Measurements from ENCODE around the gene CD69. TPM values are rescaled to one million over a fixed set of nuclear protein-coding genes. Genes with fewer than 3 reads are reported as not detected.

CD69 gene
- not detected for polyA plus RNA-seq (2012; ENCODE audit: insufficient read depth, insufficient read length, low read depth)

- Histone ChIP-seq H3K4me3 (ENCODE audit: low read depth, low read length) (no peak within 1 kb of the TSS), H3K27me3 (peaks cover 41% of the 10 kb centered on the region), H3K4me1 (no peaks in the 10 kb centered on the region), H3K9me3 (no peaks in the 10 kb centered on the region), H3K36me3 (no peaks in the 10 kb centered on the region)
- no peak for TF ChIP-seq CTCF (IDR thresholded peaks at IDR 0.05; ENCODE audit: low read depth, low read length)
- no peak for DNase-seq
Observed at GRCh38 chr12:9760699-9761418, at the start of gene CD69. Gene CD69 (minus strand): TSS chr12:9760901. CDS start chr12:9760820, 81 bp downstream.

- no peaks in the 10 kb centered on the region for H3K36me3 ChIP-seq
- no peak overlapping the region for H3K4me3 ChIP-seq (ENCODE audit: low read depth, low read length)
- no peaks in the 10 kb centered on the region for H3K4me1 ChIP-seq
- H3K9me3 ChIP-seq = no peaks in the 10 kb centered on the region; the same call in 1 of the 2 replicates
- no peak for TF ChIP-seq CTCF (IDR thresholded peaks at IDR 0.05; ENCODE audit: low read depth, low read length)
- DNase-seq = no peak
- H3K27me3 ChIP-seq = peaks cover 20% of the 10 kb centered on the region
Observed at GRCh38 chr12:9809866-9810265, 49.2 kb upstream of the CD69 start.

GRCh38 chr12:9809338-9809737 lies 48.6 kb upstream of the CD69 start:
- DNase-seq = no peak
- Histone ChIP-seq H3K36me3 (no peaks in the 10 kb centered on the region), H3K4me1 (no peaks in the 10 kb centered on the region), H3K4me3 (ENCODE audit: low read depth, low read length) (no peak overlapping the region), H3K27me3 (peaks cover 20% of the 10 kb centered on the region), H3K9me3 (no peaks in the 10 kb centered on the region; the same call in 1 of the 2 replicates)
- no peak for TF ChIP-seq CTCF (IDR thresholded peaks at IDR 0.05; ENCODE audit: low read depth, low read length)

- no peak overlapping the region for H3K4me3 ChIP-seq (ENCODE audit: low read depth, low read length)
- H3K36me3 ChIP-seq = no peaks in the 10 kb centered on the region
- peaks cover 13% of the 10 kb centered on the region; the same call in 1 of the 2 replicates for H3K27me3 ChIP-seq
- no peak for DNase-seq
- no peaks in the 10 kb centered on the region for H3K9me3 ChIP-seq
- TF ChIP-seq CTCF (IDR thresholded peaks at IDR 0.05; ENCODE audit: low read depth, low read length) = no peak
- no peaks in the 10 kb centered on the region for H3K4me1 ChIP-seq
Observed at GRCh38 chr12:9808504-9808903, 47.8 kb upstream of the CD69 start.

GRCh38 chr12:9806714-9807113 lies 46.0 kb upstream of the CD69 start:
- no peak for DNase-seq
- TF ChIP-seq CTCF (IDR thresholded peaks at IDR 0.05; ENCODE audit: low read depth, low read length) = no peak
- no peak overlapping the region for H3K4me3 ChIP-seq (ENCODE audit: low read depth, low read length)
- H3K9me3 ChIP-seq = no peaks in the 10 kb centered on the region
- no peaks in the 10 kb centered on the region for H3K4me1 ChIP-seq
- H3K36me3 ChIP-seq = no peaks in the 10 kb centered on the region
- H3K27me3 ChIP-seq = peaks cover 7% of the 10 kb centered on the region

- H3K4me1 ChIP-seq = no peaks in the 10 kb centered on the region
- H3K9me3 ChIP-seq = no peaks in the 10 kb centered on the region
- no peak overlapping the region for H3K4me3 ChIP-seq (ENCODE audit: low read depth, low read length)
- no peak for DNase-seq
- H3K36me3 ChIP-seq = no peaks in the 10 kb centered on the region
- TF ChIP-seq CTCF (IDR thresholded peaks at IDR 0.05; ENCODE audit: low read depth, low read length) = no peak
- H3K27me3 ChIP-seq = peaks cover 5% of the 10 kb centered on the region
Observed at GRCh38 chr12:9805883-9806282, 45.2 kb upstream of the CD69 start.

Data from BE2C (cell line).